DMS153 treated with DMSO at 0.1 percent for 48 hours (cell line): Measurements from ENCODE around the gene GSG1L.
"Not testable (repeated sequence)": the region's sequence is repeated elsewhere in the genome, so short reads cannot be mapped to it uniquely, and the experiment has no call there.

Experiments
- DNase-seq: peaks from one replicate; lab custom pipeline; 2025; ENCODE audit not compliant: unreplicated experiment; lab: John Stamatoyannopoulos, UW

GSG1L gene

DNA sequence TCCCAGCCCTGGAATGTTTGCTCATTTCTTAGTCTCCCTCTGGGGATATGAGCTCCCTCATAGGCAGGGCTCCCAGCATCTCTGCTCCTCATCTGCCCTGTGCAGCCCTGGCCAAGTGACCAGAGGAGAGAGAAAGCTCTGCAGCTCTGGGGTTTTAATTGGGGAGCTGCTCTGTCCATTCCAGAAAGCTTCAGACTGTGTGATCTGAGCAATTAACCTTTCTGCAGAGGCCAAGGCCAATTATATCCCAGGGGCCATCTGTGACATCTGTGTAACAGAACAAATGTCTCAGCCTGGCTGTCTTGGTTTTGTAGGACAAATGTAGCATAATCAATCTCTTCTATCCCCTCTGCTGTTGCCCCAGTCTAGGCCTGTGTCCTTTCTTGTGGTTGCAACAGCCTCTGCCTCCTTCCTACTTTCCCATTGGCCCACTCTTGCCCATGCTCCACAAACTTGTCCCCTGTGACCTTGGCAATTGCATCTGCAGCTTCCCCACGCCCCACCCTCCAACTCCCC lies 156.0 kb downstream of the GSG1L start:
- no peak for DNase-seq

DNA sequence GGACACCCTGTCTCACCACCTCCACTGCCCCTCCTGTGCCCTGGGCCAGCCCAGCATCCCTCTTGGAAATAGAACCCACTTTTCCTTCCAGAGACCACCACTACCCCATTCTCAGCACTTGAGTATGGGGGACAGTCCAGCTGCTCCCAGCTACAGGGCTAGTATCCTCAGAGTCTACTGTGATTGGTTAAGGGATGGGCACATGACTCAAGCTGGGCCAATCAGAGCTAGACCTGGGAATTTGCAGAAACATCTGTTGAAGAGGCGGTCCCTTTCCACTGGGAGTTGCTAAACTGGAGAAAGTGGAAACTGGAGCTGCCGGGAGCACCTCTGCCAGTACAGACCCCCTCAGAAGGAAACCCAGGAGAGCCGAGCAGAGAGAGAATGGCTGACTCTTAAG lies 156.6 kb downstream of the GSG1L start:
- no peak for DNase-seq

DNA sequence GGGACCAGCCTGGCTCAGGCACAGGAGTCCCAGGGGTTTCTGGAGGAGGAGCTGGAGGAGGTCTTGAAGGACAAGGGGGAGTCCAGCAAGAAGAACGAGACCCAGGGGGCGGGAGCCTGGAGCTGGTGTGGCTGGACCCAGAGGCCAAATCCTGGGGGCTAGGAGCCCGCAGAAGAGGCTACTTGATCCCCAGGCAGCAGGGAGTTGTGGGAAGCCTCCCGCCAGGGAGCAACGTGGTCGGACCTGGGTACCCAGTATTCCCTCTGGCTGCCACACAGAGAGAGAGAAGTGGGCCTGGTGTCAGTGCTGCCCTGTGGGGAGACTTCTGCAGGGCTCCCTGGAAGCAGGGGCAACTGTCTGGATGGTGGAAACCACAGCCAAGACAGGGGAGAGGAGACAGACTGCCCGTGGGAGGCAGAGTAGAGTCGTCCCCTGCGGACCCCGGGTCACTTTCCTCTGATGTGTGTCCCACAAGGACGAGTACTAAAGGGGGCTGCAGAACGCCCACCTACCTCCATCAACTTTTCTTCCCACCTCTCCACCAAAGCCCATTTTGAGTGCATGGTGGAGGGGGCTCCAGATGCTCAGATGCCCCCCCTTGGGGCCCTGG lies 160.4 kb downstream of the GSG1L start:
- DNase-seq, result no peak

DNA sequence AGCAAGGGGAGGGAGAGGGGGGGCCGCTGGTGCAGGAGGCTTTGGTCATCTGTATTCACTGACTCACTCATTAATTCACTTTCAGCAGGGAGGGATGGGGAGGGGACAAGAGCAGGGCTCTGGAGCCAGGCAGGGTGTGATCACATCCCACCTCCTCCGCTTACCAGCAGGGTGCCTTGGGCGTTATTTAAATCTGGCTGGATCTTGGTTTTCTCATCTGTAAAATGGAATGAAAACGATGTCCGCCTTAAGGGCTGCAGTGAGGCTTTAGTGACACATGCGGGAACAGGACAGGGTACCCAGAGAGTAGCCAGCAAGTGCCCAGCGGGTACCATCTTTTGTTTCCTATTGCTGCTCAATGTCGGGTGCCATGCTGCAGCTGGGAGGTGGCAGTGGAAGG lies 161.0 kb downstream of the GSG1L start:
- no peak for DNase-seq

DNA sequence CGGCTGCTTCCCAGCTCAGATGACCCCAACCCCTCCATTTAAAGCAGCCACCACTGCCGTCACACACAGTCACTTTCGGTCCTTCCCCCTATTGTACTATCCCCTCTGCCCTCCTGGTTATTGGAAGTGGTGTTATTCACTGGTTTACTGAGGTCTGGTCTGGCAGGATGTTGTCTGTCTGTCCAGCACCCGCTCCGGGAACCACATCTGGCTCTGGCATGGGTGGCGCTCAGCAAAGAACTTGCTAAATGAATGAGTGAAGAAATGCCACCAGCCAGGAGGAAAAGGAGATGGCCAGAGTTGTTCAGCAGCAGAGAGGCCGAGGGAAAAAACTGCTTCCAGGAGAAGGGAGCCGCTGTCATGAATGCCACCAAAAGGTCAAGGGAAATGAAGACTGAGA lies 161.6 kb downstream of the GSG1L start:
- no peak for DNase-seq

DNA sequence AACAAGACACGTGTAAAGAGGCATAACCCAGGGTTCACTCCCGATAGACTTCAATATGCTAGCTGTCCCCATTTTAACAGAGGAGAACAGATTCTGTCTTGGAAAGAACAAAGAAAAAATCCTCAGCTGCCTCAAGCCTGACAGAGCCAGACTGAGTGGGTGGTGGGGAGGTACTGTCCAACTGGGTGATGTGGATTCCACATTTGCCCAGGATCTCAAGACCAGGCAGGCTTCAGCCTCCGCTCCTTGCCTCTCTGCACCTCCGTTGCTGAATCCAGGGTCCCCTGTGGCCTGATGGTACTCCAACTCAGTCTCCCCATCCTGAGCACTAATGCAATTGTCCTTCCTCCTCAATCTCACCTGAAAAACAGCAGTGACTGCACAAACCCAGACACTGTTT lies 163.8 kb downstream of the GSG1L start:
- no peak for DNase-seq

DNA sequence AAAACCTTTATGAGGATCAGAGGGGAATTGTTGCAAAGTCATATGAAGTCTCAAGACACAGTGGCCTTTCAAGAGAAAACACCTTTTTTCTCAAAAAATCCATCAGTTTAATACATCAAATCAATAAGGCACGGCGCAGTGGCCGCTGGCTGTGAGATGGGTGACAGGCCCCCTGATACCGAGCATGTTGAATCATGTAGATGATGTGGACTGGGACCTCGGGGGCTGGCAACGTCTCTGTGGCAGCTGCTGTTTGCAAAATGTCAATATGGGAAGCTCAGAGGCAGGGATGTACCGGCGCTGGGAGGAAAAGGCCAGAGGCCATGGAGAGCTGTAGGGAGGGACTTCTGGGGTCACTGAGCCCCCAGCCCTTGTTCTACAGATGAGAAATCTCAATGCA lies 169.1 kb downstream of the GSG1L start:
- DNase-seq, result no peak

DNA sequence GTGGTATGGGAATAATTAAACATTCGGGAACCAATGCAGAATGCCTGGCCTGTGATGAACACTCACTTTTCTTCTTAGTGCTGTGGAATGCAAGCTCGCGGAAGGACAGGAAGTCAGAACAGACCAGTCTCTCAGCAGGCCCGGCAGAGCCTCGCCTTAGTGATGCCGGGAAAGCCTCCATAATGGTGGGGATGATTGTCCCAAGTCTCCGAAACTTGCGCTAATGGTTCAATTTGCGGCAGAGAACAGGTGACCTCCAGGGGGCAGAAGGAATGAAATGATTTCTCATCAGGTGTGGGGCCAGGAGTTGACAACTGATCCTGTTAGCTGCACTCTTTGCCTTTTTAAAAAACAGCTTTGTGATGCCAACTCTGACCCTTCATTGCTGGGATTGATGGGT lies 170.6 kb downstream of the GSG1L start:
- no peak for DNase-seq

DNA sequence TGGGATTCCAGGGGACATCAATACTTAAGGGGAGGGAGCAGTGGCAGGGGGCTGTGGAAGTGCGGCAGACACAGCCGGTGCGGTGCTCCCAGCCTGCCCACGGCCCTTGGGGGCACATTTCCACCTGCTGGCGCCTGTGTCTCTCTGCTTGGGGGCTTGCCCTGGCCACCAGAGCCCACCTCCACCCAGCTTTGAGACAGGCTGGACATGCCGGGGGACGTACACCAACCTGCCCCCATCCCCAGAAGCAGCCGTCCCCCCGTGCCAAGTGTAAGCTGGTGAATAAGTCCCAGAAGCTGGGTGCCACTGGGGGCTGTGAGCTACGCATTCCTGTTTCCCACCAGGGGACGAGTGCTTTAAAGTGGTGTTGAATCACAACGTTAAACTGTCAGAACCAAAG lies 172.6 kb downstream of the GSG1L start:
- DNase-seq, result no peak

DNA sequence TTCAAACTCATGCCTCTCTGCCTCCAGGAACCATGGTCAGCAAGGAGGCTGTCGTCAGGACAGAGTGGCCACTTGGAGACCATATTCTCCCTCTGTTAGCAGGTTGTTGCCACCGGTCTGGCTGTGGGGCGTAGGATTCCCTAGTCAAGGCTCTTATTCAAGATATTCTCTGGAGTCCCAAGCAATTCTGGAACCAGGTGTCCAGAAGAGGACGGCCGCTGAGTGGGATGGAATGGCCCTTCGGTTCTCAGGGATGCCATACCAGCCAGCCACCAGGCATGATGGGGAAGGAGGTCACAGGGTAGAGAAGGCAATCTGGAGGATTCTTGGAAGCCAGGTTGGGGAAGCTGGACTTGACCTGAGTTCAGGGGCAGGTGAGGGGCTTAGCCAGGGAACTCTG lies 173.5 kb downstream of the GSG1L start:
- no peak for DNase-seq

DNA sequence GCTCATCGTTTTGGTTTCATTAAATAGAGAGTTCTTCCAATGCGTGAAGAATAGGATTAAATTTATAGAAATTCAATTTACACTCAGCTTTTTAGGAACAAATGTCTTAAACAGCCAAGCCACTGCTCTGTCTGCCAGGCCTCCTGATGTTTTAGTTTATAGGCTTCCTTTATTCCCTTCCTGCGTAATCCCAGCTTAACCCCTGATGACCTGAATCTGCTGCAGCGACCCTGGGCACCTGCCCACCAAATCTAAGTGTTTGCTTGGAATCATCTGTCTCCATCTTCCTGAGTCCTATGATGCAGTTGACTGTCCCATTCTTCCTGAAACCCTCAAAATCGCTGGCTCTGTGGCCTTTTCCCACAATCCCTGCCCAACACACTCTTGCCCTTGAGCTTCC lies 179.9 kb downstream of the GSG1L start:
- DNase-seq, result no peak

DNA sequence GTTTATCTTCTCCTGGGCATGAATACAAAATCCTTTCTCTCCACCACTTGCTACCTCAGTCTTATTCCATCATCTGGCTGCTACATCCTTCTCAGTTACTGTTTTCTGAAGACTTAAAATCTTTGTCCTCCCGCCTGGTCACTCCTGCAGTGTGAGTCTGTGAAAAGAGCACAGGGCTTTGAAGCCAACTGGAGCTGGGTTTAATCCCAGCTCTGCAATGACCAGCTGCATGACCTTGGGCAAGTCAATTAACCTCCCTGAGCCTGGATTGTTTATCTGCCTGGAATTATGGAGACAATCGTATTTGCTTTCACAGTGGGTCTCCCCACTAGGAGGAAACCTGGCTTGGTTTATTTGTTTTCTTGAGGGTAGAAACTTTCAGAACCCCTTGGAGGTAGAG lies 183.2 kb downstream of the GSG1L start:
- DNase-seq, result no peak

DNA sequence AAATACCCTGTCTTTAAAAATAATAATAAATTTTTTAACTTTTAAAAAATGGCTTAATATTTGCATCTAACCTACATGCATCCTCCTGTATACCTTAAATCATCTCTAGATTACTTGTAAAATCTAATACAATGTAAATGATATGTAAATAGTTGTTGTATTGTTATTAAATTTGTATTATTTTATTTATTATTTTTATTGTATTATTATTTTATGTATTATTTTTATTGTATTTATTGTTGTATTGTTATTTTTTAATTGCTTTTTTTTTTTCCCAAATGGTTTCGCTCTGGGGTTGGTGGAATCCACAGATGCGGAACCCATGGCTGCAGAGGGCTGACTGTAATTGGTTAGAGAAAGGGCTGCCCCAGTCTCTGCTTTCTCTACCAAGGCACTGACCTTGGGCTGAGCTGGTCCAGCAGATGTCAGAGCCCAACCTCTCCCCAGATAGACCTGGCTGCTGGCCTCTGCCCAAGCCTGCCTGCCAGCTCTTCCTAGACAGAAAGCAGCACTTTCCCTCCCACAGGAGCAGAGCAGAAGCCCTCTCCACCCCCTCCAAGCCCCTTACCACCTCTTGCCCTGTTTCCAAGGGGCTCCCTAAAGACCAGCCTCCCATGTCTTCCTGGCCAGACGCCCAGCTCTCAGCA lies 183.8 kb downstream of the GSG1L start:
- DNase-seq, result no peak

DNA sequence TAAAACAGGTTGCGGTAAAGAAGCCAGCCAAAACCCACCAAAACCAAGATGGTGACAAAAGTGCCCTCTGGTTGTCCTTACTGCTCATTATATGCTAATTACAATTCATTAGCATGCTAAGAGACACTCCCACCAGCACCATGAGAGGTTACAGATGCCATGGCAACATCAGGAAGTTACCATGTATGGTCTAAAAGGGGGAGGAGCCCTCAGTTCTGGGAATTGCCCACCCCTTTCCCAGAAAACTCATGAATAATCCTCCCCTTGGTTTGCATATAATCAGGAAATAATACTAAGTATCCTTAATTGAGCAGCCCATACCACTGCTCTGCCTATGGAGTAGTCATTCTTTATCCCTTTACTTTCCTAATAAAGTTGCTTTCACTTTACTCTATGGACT lies 190.9 kb downstream of the GSG1L start:
- DNase-seq, result not testable (repeated sequence)

DNA sequence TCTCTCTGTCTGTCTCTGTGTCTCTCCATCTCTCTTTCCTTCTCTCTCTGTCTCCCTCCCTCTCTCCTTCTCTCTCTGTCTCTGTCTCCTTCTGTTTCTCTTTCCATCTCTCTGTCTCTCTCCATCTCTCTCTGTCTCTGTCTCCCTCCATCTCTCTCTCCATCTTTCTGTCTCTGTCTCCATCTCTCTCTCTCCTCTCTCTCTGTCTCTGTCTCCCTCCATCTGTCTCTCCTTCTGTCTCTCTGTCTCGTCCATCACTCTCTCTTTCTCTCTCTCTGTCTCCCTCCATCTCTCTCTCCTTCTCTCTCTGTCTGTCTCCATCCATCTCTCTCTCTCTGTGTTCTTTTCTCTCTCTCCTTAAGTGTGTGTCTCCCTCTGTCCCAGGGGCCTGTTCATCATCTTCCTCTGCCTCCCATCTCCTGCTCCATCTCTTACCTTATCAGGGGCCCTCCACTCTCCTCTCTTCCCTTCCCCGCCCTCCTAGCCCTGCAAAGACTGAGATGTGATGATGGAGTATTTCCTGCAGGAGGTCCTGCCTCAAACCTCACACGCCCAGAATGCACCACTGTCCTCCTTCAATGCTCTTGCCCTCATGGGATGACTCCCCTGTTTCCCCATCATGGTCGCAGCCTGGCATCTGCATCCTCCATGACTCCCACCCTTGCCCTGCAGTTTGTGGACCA lies 193.3 kb downstream of the GSG1L start:
- no peak for DNase-seq

DNA sequence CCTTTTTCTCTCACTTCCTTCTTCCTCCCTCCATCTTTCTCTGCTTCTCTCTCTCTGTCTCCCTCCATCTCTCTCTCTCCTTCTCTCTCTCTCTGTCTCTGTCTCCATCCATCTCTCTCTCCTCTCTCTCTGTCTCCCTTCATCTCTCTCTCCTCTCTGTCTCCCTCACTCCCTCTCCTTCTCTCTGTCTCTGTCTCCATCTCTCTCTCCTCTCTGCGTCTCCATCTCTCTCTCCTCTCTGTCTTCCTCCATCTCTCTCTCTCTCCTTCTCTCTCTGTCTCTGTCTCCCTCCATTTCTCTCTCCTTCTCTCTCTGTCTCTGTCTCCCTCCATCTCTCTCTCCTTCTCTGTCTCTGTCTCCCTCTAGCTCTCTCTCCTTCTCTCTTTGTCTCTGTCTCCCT lies 194.1 kb downstream of the GSG1L start:
- no peak for DNase-seq

DNA sequence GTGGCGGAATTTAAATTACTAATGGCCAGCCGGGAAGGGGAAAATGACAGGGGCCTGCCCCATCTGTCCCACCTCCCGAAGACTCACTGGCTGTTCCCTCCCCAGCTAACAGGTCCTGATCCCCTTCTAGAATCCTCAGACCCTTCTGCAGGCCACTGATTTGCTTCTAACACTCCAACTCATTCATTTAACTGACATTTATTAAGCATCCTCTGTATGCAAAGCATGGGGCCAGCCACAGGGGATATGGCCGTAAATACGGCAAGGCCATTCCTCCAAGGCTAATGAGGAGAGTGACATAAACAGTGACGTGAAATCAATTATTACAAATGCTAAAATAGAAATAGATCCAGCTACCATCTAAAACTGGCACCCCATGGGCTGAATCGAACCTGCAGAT lies 195.3 kb downstream of the GSG1L start:
- no peak for DNase-seq

DNA sequence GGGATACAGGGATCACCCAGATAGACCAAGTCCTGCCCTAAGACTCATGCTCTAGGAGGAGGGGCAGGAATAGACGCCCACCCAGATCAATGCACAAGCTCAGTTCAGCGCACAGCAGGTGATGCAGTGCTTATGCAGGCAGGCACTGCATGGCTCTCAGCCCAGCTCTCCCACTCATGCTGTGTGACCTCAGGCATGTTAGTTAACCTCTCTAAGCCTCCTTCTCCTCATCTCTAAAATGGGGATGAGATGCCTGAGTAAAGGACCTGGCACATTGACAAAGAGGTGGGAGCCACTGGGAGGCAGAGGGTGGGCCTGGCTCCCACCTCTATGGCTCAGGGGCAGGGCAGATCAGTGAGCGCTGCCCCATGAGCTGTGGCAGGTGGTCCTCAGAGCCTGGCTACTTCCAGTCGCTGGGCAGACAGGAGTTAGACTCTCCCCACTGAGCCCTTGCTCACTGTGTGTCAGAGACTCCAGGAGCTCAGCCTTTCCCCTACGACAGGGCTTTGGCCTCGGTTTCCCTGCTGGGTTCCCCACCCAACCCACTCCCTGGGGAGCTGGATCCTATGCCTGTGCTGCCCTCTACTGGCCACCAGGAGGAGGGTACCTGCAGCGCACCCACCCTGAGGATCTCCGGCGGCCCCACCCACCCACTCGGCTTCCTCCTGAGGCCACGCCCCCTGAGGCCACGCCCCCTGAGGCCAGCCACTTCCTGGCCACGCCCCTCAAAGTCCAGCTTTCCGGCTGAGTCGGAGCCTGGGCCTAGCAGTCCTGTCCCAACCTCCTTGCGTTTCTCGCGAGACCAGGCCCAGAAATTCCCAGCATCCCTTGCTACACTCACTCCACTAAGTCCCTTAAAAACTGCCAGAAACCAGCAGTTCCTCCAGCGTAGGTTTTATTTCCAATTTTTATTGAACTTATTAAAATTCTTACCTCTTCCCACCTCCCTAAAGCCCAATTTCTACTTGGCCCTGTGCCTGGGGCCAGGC lies 196.1 kb downstream of the GSG1L start:
- peak; percentile 2 for DNase-seq

DNA sequence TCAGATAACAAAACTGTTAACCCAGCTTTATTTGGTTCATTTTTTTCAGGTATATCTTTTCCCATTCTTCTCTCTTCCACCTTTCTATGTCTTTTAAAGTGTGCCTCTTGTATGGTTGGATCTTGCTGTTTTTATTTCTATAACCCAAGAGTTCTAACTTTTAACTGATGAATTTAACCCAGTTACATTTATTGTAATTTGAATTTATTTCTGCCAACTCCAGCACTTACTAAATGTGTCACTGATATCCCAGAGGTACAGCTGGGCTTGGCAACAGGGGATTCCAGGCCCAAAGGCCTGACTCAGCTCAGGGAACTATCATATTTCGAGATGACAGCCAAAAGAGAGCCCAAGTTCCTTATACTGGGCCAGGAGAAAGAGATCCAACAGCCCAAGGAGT lies 200.1 kb downstream of the GSG1L start:
- no peak for DNase-seq

DNA sequence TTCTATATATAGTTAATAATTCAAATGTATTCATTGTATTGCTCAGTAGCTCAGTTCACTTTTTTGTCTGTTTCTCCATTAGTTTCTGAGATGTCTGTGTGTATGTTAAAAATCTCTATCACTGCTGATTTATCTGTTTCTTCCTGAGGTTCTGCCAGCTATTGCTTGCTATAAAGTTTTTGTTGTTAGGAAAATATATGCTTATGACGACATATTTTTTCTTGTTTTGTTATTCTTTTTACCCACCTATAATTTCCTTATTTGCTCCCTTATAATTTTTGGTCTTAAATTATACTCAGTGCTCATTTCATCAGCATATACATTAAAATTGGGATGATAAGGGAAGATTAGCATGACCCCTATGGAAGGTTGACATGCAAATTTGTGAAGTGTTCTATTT lies 200.6 kb downstream of the GSG1L start:
- DNase-seq, result no peak

DNA sequence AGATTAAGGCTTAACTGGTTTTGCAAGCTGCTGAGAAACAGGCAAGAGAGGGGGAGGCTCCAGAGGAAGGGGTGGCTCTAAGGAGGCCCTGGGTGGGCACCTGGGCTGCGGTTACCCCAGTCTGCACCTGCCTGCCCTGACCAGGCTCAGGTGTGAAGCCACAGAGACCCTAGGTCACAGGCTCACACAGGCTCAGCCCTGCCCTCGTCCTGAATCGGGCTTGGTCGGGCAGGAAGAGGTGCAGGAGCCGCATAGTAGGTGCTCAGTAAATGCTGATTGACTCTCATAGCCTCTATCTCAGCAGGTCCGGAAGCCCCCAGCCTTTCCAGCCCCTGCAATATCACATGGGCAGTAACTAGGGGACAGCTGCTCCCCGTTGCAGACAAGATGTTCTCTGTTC lies 203.4 kb downstream of the GSG1L start:
- no peak for DNase-seq
